ENCODE data around the gene CHRNB4.

The CHRNB4 gene

DNA sequence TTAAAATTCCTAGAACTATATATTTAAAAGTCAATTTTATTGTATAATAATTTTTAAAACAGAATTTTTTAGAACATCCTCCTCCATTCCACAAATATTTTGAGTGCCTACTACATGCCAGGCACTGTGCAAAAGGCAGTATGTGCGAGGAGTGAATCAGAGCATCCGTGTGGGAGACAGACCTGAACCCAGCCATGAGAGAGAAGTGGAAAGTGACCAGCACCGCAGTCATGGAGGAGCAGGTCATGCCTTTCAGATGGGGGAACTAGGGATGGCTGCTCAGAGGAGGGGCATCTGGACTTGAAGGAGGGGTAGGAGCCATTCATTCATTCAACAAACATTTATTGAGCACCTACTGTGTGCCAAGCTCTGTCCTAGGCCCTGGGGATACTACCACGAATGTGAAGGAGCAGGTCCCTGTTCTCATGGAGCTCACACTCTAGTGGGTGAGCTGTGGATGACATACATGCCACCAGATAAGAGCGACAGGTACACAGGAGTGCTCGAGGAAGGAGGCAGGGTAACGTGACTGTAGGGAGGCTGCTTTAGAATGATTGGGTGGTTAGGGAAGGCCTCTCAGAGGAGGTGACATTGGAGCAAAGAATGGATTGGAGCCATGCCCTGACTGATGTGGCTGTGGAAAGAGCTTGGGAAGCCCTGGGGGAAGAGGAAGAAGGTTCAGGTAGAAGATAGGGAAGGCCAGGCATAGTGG lies 17.1 kb downstream of the CHRNB4 start:
- H3K4me3 ChIP-seq (ENCODE audit: low read depth, low read length): no peak overlapping the region
- DNase-seq (ENCODE audit: low read depth): no peak
- TF ChIP-seq POLR2A (IDR thresholded peaks at IDR 0.05; ENCODE audit: extremely low read depth, insufficient read length) (no peak), CTCF (IDR thresholded peaks at IDR 0.05; ENCODE audit: low read depth, low read length) (no peak), MAX (IDR thresholded peaks at IDR 0.05; ENCODE audit: low read depth, low read length) (no peak), MYC (IDR thresholded peaks at IDR 0.05; ENCODE audit: low read depth, low read length) (no peak)

- TF ChIP-seq POLR2A (IDR thresholded peaks at IDR 0.05; ENCODE audit: extremely low read depth, insufficient read length) (no peak), MYC (IDR thresholded peaks at IDR 0.05; ENCODE audit: low read depth, low read length) (no peak), MAX (IDR thresholded peaks at IDR 0.05; ENCODE audit: low read depth, low read length) (no peak), CTCF (IDR thresholded peaks at IDR 0.05; ENCODE audit: low read depth, low read length) (no peak)
- no peak for DNase-seq (ENCODE audit: low read depth)
- H3K4me3 ChIP-seq (ENCODE audit: low read depth, low read length): no peak overlapping the region
These were observed 19.1 kb downstream of the CHRNB4 start for GRCh38 chr15:78621810-78622402.

DNA sequence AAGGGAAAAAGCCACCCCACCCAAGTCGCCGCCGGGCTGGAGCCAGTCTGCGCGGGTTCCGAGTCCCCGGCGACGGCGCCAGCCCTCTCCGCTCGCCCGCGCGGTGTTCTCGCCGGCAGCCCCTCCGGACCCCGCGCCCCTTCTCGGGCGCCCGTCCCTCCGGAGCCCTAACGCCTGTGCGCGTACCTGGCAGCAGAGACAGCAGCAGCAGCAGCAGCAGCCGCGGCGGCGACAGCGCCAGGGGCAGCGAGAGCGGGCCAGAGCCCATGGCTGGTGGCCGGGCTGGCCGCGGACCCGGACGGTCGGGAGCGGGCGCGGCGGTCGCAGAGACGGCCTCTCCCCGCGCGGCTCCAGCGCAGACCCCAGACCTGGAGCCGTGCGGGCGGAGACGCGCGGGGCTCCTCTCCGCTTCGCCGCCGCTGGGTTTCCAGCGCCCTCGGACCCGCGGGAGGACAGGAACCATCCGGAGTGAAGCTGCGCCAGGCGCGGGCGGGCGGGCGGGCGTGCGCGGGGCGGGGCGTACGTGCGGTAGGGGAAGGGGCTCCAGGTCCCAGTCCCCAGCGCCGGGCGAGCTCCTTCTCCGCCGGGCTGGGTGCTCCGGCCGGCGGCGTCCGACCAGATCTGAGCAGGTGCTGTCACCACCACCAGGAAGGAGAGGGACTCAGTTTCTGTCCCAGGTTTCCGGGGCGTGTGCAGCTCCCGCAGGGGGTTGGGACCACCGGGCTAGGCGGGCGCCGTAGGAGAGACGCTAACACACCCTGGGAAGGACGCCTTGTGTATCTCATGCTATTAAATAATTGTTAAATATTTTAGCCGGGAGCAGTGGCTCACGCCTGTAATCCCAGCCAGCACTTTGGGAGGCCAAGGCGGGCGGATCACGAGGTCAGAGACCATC lies 20.2 kb downstream of the CHRNB4 start, which contains the start of gene CHRNA3:
Gene CHRNA3 (minus strand): TSS at position 470 of the 895 bp plus-strand sequence. CDS start 202 bp downstream, at position 268.
- no peak for TF ChIP-seq CTCF (IDR thresholded peaks at IDR 0.05; ENCODE audit: low read depth, low read length)
- DNase-seq (ENCODE audit: low read depth): no peak
- H3K4me3 ChIP-seq (ENCODE audit: low read depth, low read length): no peak within 1 kb of the TSS

DNA sequence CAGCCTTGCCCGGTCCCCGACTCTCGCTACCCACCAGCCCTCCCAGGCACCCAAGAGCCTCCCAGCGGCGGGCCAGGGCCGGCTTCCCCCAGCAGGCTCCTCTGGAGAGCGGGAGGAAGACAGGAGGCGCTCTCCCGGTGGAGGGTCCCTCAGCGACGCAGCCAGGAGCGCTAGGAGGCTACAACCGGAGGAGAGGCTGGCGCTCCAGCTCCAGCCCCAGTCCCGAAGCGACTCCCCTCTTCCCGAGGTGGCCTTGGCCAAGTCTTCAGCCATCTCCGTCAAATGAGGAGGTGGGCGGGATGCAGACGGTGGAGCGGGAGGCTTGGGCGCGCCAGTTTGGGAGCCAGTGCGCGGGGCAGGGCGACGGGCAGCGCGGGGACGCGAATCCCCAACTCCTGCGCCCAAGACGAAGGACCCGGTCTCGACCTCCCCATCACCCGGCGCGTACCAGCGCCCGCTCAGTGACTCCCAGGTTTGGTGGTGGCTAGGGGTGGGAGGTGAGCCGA lies 20.9 kb downstream of the CHRNB4 start:
- H3K4me3 ChIP-seq (ENCODE audit: low read depth, low read length): no peak overlapping the region
- DNase-seq (ENCODE audit: low read depth): no peak
- TF ChIP-seq POLR2A (IDR thresholded peaks at IDR 0.05; ENCODE audit: extremely low read depth, insufficient read length) (no peak), MYC (IDR thresholded peaks at IDR 0.05; ENCODE audit: low read depth, low read length) (no peak), CTCF (IDR thresholded peaks at IDR 0.05; ENCODE audit: low read depth, low read length) (no peak), MAX (IDR thresholded peaks at IDR 0.05; ENCODE audit: low read depth, low read length) (no peak)

DNA sequence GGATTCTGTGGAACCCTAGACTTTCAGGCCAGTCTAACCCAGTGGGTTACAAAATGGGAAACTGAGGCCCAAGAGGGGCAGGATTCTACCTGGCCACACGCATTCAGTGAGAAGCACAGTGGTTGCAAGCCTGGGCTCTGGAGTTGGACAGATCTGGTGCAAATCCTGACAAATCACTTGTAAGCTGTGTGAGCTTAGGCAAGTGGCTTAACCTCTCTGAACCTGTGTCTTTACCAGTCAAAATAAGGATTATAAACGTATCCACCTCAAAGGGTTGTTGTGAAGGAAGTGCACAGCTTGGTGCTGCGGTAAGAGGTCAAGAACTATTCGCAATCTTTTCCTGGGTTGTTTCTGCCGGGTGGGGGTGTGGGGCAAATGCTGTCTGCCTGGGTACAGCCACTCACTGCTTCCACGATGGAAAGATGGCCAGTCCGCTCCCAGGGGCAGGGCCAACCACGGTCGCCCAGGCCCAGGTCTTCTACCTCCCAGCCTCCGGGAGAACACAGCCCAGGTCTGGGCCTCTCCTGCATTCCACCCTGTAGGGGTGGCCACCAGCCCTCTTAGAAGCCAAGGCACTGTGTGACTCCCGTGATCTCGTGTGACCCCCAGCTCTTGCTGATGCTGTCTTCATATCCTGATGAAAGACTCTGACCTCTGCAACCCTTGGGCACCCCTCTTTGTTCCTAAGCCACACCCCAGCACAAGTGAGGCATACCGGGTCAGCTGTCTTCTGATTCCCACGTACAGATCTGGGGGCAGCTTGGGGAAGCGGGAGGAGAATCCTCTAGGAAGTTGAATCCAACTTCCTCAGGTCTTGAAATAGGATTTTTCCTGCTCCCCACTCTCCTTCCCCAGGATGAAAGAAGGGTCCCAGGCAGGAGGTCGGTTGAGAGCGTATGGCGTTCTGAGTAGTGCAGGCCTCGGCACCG lies 21.7 kb downstream of the CHRNB4 start:
- DNase-seq (ENCODE audit: low read depth): no peak
- TF ChIP-seq POLR2A (IDR thresholded peaks at IDR 0.05; ENCODE audit: extremely low read depth, insufficient read length) (no peak), MAX (IDR thresholded peaks at IDR 0.05; ENCODE audit: low read depth, low read length) (no peak), MYC (IDR thresholded peaks at IDR 0.05; ENCODE audit: low read depth, low read length) (no peak), CTCF (IDR thresholded peaks at IDR 0.05; ENCODE audit: low read depth, low read length) (no peak)
- H3K4me3 ChIP-seq (ENCODE audit: low read depth, low read length): no peak overlapping the region
